Activated CD4-positive, alpha-beta memory T cell treated with anti-CD3 and anti-CD28 coated beads, Interleukin-2, amount 10 ng/mL, durations not matched to agents 7 days and 5 days (primary cell): ENCODE measurements around the gene ZYG11A. TPM values are rescaled to one million over a fixed set of nuclear protein-coding genes. Genes with fewer than 3 reads are reported as not detected.

Experiments
- CTCF ChIA-PET: fragments of 350-600 bp; sonication (Branson Sonifier 250); formaldehyde crosslinking; loops from one replicate; lab custom pipeline; 2021; ENCODE audit warnings: antibody characterized with exemption, inconsistent platforms; lab: Charles Lee
- POLR2A ChIA-PET: fragments of 350-600 bp; sonication (Branson Sonifier 250); formaldehyde crosslinking; loops from one replicate; lab custom pipeline; 2021; ENCODE audit warnings: antibody characterized with exemption; lab: Charles Lee
- DNase-seq: peaks from one replicate; pipeline ENCODE4 v3.0.0-alpha.2; 2020
- H3K27ac Mint-ChIP-seq: one replicate; pipeline ENCODE4 v1.8.0; 2021; ENCODE audit warnings: mild to moderate bottlenecking, mixed read lengths
- H3K27me3 Mint-ChIP-seq: one replicate; pipeline ENCODE4 v1.8.0; 2021; ENCODE audit warnings: mixed read lengths
- H3K36me3 Mint-ChIP-seq: one replicate; pipeline ENCODE4 v1.8.0; 2021; ENCODE audit warnings: low read depth, mixed read lengths
- H3K4me1 Mint-ChIP-seq: one replicate; pipeline ENCODE4 v1.8.0; 2021; ENCODE audit warnings: mixed read lengths
- H3K4me3 Mint-ChIP-seq: one replicate; pipeline ENCODE4 v1.8.0; 2021; ENCODE audit warnings: mild to moderate bottlenecking, mixed read lengths
- H3K9me3 Mint-ChIP-seq: one replicate; pipeline ENCODE4 v1.8.0; 2021; ENCODE audit warnings: mixed read lengths
- total RNA-seq, 2 experiments: library from RNA; stranded (reverse); gene quantifications; one replicate each; pipeline ENCODE4 v1.2.3, GENCODE V29; 2021

Gene ZYG11A
- total RNA-seq, 2 experiments from 2014 or later = 0.25 to 0.30 TPM

DNA sequence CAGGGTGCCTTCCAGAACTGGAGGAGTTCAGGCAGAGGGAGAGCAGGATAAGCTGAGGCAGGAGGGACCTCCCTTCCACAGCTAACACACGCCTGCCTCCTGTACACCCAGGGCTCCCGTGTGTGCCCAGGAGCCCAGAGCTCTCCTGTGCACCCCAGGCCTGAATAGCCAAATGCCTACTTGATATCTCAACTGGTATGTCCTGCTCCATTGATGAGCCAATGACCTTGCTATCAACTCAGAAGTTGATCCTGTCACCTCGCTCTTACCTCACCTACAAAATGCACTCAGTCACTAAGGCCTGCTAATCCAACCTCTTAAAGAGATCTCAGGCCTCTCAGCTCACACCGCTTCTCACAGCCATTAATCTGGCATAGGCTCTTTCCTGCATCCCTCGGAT lies 71.9 kb downstream of the ZYG11A start:
- H3K36me3 Mint-ChIP-seq = no peaks in the 10 kb centered on the region
- H3K4me3 Mint-ChIP-seq = no peak overlapping the region
- no peak for DNase-seq
- ChIA-PET POLR2A (no interaction called here), CTCF (no interaction called here)
- H3K27ac Mint-ChIP-seq = no peak overlapping the region
- peaks cover 3% of the 10 kb centered on the region for H3K4me1 Mint-ChIP-seq
- no peaks in the 10 kb centered on the region for H3K9me3 Mint-ChIP-seq
- H3K27me3 Mint-ChIP-seq = no peaks in the 10 kb centered on the region

DNA sequence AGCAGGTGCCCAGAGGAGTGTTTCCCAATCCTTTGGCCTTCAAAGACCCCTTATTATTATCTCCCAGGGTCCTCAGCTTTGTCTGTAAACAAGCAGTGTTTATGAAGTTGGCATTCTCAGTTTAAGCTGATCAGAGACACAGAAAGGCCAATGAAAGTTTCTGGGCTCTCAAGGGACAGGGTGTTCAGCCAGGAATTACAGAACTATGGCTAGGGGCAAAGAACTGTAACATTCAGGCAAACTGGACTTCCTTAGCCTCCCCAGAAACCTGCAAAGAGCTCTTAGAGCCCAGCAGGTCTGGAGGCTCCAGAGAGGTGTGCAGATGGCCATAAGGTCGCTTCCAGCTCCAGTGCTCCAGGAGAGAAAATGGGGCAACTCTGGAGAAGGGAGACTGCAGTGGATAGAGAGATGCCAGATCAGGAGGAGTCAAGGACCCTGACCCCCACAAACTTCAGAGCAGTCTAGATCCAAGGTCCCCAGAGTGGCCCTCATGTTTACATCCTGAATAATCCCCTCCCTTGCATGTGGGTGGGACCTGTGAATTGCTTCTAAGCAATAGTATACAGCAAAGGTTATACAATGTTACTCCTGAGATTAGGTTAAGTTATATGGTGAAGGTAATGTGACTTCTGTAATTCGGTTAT lies 72.8 kb downstream of the ZYG11A start:
- Mint-ChIP-seq H3K36me3 (no peaks in the 10 kb centered on the region), H3K27me3 (no peaks in the 10 kb centered on the region), H3K27ac (no peak overlapping the region), H3K4me3 (no peak overlapping the region), H3K9me3 (no peaks in the 10 kb centered on the region), H3K4me1 (peaks cover 12% of the 10 kb centered on the region)
- no peak for DNase-seq
- CTCF ChIA-PET = no interaction called here
- POLR2A ChIA-PET = no interaction called here

DNA sequence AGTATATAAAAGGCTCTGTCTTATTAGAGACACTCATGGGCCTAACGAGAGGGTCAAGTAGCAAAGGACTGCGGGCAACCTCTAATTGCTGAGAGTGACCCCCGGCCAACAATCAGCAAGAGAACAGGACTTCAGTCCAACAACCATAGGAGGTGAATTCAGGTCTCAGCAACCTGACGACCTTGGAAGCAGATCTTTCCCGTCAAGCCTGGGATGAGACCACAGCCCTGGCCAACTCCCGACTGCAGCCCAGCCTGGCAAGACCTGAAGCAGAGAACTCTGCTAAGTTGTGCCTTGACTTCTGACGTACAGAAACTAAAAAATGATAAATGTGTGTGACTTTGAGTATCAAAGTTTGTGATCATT lies 73.3 kb downstream of the ZYG11A start:
- no peaks in the 10 kb centered on the region for H3K36me3 Mint-ChIP-seq
- ChIA-PET CTCF (no interaction called here), POLR2A (no interaction called here)
- H3K27ac Mint-ChIP-seq = no peak overlapping the region
- no peak overlapping the region for H3K4me3 Mint-ChIP-seq
- peaks cover 17% of the 10 kb centered on the region for H3K4me1 Mint-ChIP-seq
- no peak for DNase-seq
- no peaks in the 10 kb centered on the region for H3K9me3 Mint-ChIP-seq
- no peaks in the 10 kb centered on the region for H3K27me3 Mint-ChIP-seq

DNA sequence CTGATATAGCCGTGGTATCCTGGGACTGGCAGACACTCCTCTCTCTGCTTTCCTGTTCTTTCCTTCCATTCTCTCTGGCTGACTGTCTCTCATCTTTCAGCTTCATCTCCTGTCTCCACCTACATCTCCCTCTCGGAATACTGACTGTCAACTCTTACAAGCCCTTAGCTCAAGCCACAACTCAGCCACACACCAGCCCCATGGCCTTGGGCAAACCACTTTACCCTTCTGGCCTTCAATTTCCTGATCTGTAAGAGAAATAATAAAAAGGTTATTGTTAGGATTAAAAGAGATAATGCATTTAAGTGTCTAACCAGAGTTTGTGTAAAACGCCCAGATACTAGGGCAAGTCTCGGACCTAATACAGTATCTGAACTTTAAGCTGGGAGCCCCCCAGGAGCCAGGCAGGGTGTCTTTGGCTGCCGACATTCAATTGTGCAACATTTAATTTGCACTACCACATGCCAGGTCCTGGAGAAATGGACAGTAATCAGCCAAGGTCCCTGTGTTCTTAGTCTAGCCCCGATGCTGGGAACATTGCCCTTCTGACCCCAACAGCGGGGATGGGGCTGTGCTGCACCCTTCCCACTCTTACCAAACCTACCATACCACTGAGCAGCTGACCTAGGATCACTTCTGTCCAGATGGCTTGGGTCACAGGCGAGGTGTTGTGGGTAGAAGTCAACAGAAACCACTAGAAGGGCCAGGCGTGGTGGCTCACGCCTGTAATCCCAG lies 73.8 kb downstream of the ZYG11A start:
- no peaks in the 10 kb centered on the region for H3K36me3 Mint-ChIP-seq
- H3K27me3 Mint-ChIP-seq = no peaks in the 10 kb centered on the region
- H3K27ac Mint-ChIP-seq = no peak overlapping the region
- H3K4me1 Mint-ChIP-seq = peaks cover 18% of the 10 kb centered on the region
- H3K4me3 Mint-ChIP-seq = no peak overlapping the region
- no peaks in the 10 kb centered on the region for H3K9me3 Mint-ChIP-seq
- ChIA-PET CTCF (no interaction called here), POLR2A (interaction anchor here (2.2 kb wide), 1 partner anchor 11 kb away, joined by 8 read pairs; the partner anchor contains the start of gene SCP2)
- DNase-seq = no peak

DNA sequence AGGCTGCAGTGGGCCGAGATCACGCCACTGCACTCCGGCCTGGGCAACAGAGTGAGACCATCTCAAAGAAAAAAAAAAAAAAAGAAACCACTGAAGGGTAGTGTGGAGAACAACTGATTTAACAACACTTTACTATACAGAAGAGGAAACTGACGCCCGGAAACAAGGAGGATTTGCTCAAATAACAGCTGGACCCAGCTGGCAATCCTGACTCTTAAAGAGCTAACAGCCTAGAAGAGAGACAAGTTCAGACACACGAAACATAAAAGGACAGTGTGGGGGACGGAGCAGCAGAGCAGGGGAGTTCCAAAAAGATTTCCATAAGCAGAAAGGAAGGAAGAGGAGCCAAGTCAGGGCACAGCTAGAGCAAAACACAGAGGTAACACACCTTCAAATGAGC lies 74.6 kb downstream of the ZYG11A start:
- Mint-ChIP-seq H3K4me1 (peaks cover 24% of the 10 kb centered on the region), H3K27ac (no peak overlapping the region), H3K27me3 (no peaks in the 10 kb centered on the region), H3K36me3 (no peaks in the 10 kb centered on the region), H3K4me3 (no peak overlapping the region), H3K9me3 (no peaks in the 10 kb centered on the region)
- DNase-seq = no peak
- POLR2A ChIA-PET = interaction anchor here (2.2 kb wide), 1 partner anchor 11 kb away, joined by 8 read pairs; the partner anchor contains the start of gene SCP2
- CTCF ChIA-PET = no interaction called here

DNA sequence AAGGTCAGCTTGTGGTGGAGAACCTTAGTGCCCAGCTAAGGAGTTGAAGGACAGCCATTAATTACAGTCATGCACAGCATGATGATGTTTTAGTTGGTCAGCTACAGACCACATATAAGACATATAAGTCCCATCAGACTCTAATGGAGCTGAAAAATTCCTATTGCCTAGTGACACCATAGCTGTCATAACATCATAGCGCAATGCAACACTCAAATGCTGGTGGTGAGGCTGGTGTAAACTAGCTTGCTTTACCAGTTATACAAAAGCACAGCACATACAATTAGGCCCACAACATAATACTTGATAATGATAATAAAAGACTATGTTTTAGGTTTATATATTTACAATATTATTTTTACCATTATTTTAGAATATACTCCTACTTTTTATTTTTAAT lies 75.0 kb downstream of the ZYG11A start:
- Mint-ChIP-seq H3K27me3 (no peaks in the 10 kb centered on the region), H3K27ac (no peak overlapping the region), H3K4me3 (no peak overlapping the region), H3K4me1 (peaks cover 26% of the 10 kb centered on the region), H3K9me3 (no peaks in the 10 kb centered on the region), H3K36me3 (no peaks in the 10 kb centered on the region)
- no peak for DNase-seq
- ChIA-PET CTCF (no interaction called here), POLR2A (interaction anchor here (1.2 to 2.2 kb wide), 2 partner anchors 10 to 15 kb away, joined by 4 to 8 read pairs; partner anchors contain the start of gene SCP2)

DNA sequence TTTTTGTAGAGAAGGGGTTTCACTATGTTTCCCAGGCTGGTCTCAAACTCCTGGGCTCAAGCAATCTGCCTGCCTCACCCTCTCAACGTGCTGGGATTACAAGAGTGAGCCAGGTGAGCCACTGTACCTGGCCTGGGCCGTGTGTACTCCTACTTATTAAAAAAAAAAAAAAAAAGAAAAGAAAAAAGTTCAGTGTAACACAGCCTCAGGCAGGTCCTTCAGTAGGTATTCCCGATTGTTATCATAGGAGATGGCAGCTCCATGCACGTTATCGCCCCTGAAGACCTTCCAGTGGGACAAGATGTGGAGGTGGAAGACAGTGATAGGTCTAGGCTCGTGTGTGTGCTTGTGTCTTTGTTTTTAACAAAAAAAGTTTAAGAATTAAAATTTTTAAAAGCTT lies 75.6 kb downstream of the ZYG11A start:
- H3K4me3 Mint-ChIP-seq = no peak overlapping the region

DNA sequence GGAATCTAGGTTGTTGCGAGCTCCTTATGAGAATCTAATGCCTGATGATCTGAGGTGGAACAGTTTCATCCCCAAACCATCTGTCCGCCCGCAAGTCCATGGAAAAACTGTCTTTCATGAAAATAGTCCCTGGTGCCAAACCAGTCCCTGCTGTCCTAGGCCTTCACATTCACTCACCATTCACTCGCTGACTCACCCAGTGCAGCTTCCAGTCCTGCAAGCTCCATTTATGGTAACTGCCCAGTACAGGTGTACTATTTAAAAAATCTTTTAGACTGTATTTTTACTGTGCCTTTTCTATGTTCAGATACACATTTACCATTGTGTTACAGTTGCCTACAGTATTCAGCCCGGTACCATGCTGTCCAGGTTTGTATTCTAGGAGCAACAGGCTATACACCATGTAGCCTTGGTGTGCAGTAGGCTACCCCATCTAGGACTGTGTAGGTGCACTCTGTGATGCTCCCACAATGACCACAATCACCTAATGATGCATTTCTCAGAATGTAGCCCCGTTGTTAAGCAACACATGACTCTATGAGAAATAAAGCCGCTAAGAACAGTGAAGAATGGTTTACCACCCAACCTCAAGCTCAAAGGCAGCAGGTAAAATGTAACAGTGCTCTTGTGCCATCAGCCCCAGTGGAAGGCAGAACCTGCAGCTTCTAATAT lies 76.6 kb downstream of the ZYG11A start:
- H3K4me1 Mint-ChIP-seq = peaks cover 28% of the 10 kb centered on the region
- no peak overlapping the region for H3K27ac Mint-ChIP-seq
- no peak overlapping the region for H3K4me3 Mint-ChIP-seq
- H3K9me3 Mint-ChIP-seq = no peaks in the 10 kb centered on the region
- no peaks in the 10 kb centered on the region for H3K36me3 Mint-ChIP-seq
- no peak for DNase-seq
- ChIA-PET CTCF (interaction anchor here (0.9 to 1.1 kb wide), 2 partner anchors 8 to 13 kb away, joined by 4 to 6 read pairs; partner anchors contain the start of gene SCP2), POLR2A (interaction anchor here (1.0 to 2.1 kb wide), 2 partner anchors 16 to 77 kb away, joined by 3 to 8 read pairs; partner anchors contain the start of gene ZYG11A)
- no peaks in the 10 kb centered on the region for H3K27me3 Mint-ChIP-seq

More for the DNA sequence above, 75.6 kb downstream of the ZYG11A start:
- CTCF ChIA-PET = interaction anchor here (0.9 to 1.1 kb wide), 2 partner anchors 9 to 12 kb away, joined by 4 to 6 read pairs; partner anchors contain the start of gene SCP2
- H3K27me3 Mint-ChIP-seq = no peaks in the 10 kb centered on the region
- POLR2A ChIA-PET = interaction anchor here (1.2 to 2.2 kb wide), 3 partner anchors 9 to 76 kb away, joined by 4 to 8 read pairs (median 8); partner anchors contain the start of genes SCP2 and ZYG11A
- H3K9me3 Mint-ChIP-seq = no peaks in the 10 kb centered on the region
- peaks cover 28% of the 10 kb centered on the region for H3K4me1 Mint-ChIP-seq
- no peak overlapping the region for H3K27ac Mint-ChIP-seq
- DNase-seq = no peak
- no peaks in the 10 kb centered on the region for H3K36me3 Mint-ChIP-seq

DNA sequence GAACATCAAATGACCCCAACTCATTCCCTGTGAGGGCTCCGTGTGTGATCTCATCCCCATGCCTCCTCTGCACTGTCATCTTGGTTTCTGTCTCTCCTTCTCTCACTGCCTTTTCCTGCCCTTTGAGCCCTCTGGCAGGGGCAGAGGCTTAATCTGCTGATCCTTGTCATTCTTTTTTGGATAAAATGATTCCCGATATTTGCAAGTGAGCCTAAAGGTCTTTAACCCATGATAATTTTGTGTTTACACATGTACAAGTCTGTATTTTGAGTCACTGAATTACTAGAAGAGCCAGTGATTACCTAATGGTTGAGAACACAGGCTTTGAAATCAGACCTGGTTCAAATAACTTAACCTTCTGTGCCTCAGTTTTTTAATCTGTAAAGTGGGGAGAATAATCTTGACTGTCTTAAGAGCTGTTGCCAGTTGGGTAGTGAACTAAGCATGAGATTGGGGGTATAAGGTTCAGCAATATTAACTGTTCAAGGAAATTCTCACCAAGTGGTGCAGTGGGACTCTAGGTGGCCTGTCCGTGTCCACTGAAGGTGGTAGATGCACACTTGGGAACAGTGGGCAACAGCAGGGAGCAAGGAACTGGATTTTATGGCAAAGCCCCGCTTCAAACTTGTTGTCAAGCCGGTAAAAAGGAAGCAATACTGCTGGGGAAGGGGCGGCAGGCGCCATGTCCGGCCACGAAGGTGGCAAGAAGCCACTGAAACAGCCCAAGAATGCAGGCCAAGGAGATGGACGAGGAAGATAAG lies 77.3 kb downstream of the ZYG11A start:
- Mint-ChIP-seq H3K4me3 (peak overlapping the region; percentile 46), H3K9me3 (no peaks in the 10 kb centered on the region), H3K27me3 (no peaks in the 10 kb centered on the region), H3K36me3 (no peaks in the 10 kb centered on the region), H3K4me1 (peaks cover 28% of the 10 kb centered on the region), H3K27ac (no peak overlapping the region)
- ChIA-PET POLR2A (interaction anchor here (1.0 to 2.1 kb wide), 2 partner anchors 16 to 77 kb away, joined by 3 to 8 read pairs; partner anchors contain the start of gene ZYG11A), CTCF (no interaction called here)
- DNase-seq = no peak

DNA sequence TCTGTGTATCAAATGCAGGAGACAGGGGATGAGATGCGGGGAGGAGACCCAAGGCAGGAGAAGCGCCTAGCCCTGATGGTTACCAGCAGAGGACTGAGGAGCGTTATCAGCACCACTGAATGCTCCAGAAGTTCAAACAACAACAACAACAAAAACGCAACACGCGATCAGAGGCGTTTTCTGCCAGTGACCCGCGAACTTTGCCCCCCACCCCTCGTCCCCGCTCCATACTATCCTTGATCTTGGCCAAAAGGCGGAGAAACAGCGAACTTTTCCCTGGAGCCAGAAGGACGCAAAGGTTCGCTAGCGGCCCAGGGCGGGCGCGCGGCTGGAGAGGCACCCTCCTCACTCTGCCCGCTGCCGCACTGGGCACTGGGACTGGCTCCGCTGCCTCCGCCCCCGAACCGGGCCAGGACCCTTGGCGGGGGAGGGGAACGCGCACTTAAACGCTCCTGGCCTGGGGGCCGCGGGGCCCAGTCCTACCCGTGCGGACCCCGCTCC lies 78.3 kb downstream of the ZYG11A start:
- Mint-ChIP-seq H3K36me3 (no peaks in the 10 kb centered on the region), H3K27ac (no peak overlapping the region), H3K4me1 (peaks cover 28% of the 10 kb centered on the region), H3K4me3 (peak overlapping the region; percentile 80), H3K9me3 (no peaks in the 10 kb centered on the region), H3K27me3 (peaks cover 1% of the 10 kb centered on the region)
- DNase-seq = no peak
- POLR2A ChIA-PET = interaction anchor here (1.0 to 1.2 kb wide), 3 partner anchors 79 to 288 kb away, joined by 3 to 4 read pairs (median 3); partner anchors contain the start of genes SHISAL2A and ZYG11A
- CTCF ChIA-PET = interaction anchor here (0.6 to 2.2 kb wide), 12 partner anchors 11 to 516 kb away, joined by 3 to 8 read pairs (median 4); partner anchors contain the start of genes ORC1, PRPF38A and ZYG11A

DNA sequence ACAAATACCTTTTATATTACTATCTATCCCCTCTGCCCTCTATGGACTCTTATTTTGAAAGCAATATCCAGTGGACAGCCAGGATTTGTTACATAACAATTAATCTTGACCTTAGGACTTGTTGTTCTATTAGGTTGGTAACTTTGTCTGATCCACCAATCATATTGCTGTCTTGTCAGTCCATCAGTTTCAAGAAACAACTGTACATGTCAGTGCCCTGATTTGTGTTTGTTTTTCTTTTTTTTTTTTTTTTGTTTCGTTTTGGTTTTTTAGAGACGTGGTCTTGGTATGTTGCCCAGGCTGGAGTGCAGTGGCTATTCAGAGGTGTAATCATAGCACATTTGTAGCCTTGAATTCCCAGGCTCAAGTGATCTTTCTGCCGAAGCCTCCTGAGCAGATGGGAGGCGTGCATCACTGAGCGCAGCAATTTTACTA lies 83.0 kb downstream of the ZYG11A start:
- POLR2A ChIA-PET = interaction anchor here (0.7 kb wide), 1 partner anchor 522 kb away, joined by 3 read pairs; the partner anchor contains the start of genes ORC1 and PRPF38A
- Mint-ChIP-seq H3K27me3 (peaks cover 4% of the 10 kb centered on the region), H3K4me3 (no peak overlapping the region)

DNA sequence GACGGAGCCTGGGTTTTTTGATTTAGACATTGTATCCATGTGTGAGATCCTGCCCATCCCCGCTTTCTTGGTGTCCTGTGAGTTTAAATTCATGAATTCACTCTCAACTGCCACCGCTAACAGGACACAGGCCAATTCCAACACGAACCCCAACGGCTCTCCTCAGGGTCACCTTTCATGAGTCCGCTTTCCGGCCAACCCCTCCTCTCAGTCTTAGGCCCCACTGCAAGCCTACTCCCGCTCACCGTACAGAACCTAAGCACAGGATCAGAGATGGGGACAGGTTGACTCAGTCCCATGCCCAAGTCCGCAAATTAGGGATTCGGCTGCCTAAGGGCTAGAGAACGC lies 84.3 kb downstream of the ZYG11A start:
- peaks cover 4% of the 10 kb centered on the region for H3K27me3 Mint-ChIP-seq
- no peaks in the 10 kb centered on the region for H3K36me3 Mint-ChIP-seq
- POLR2A ChIA-PET = interaction anchor here (1.7 kb wide), 1 partner anchor 9 kb away, joined by 8 read pairs; no protein-coding TSS in a partner anchor
- CTCF ChIA-PET = interaction anchor here (0.6 to 1.0 kb wide), 2 partner anchors 37 to 88 kb away, joined by 3 read pairs; no protein-coding TSS in a partner anchor
- H3K27ac Mint-ChIP-seq = no peak overlapping the region
- H3K4me3 Mint-ChIP-seq = peak overlapping the region; percentile 85
- peaks cover 21% of the 10 kb centered on the region for H3K4me1 Mint-ChIP-seq
- DNase-seq = no peak
- H3K9me3 Mint-ChIP-seq = no peaks in the 10 kb centered on the region

More for the DNA sequence above, 83.0 kb downstream of the ZYG11A start:
- no peaks in the 10 kb centered on the region for H3K9me3 Mint-ChIP-seq
- CTCF ChIA-PET = no interaction called here
- H3K36me3 Mint-ChIP-seq = no peaks in the 10 kb centered on the region
- H3K4me1 Mint-ChIP-seq = peaks cover 30% of the 10 kb centered on the region
- no peak overlapping the region for H3K27ac Mint-ChIP-seq
- no peak for DNase-seq
